ENCODE data around the gene SERPINF2.

SERPINF2 gene

GRCh38 chr17:1735418-1735817 is 7.3 kb upstream of the SERPINF2 start:
- TF ChIP-seq, protein P1, sequence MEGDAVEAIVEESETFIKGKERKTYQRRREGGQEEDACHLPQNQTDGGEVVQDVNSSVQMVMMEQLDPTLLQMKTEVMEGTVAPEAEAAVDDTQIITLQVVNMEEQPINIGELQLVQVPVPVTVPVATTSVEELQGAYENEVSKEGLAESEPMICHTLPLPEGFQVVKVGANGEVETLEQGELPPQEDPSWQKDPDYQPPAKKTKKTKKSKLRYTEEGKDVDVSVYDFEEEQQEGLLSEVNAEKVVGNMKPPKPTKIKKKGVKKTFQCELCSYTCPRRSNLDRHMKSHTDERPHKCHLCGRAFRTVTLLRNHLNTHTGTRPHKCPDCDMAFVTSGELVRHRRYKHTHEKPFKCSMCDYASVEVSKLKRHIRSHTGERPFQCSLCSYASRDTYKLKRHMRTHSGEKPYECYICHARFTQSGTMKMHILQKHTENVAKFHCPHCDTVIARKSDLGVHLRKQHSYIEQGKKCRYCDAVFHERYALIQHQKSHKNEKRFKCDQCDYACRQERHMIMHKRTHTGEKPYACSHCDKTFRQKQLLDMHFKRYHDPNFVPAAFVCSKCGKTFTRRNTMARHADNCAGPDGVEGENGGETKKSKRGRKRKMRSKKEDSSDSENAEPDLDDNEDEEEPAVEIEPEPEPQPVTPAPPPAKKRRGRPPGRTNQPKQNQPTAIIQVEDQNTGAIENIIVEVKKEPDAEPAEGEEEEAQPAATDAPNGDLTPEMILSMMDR (IDR thresholded peaks at IDR 0.05), result no peak

DNA sequence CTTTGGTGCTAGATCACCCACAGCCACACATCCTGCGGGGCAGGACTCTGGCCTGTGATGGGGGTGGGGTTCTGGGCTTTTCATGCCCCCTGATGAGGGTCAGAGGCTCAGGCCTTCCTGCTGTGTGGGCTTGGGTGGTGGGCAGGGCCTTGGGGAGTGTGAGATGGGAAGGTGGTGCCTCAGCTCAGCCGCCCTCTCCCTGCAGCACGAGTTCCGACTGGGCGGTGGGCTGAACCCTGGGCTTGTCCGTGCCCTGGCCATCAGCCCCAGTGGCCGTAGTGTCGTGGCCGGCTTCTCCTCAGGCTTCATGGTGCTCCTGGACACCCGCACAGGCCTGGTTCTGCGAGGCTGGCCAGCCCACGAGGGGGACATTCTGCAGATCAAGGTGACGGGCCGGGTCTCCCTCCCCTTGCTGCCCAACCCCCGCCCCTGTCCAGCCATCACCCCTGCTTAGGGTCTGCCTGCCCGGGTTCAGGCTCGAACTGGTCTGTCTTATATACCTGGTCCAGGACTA is 6.8 kb upstream of the SERPINF2 start:
- TF ChIP-seq, protein P1 (IDR thresholded peaks at IDR 0.05), result no peak

- TF ChIP-seq, protein P1 (IDR thresholded peaks at IDR 0.05), result no peak
Measured at GRCh38 chr17:1736348-1737281, 6.1 kb upstream of the SERPINF2 start.

- TF ChIP-seq, protein P1 (IDR thresholded peaks at IDR 0.05), result no peak
Measured at GRCh38 chr17:1737531-1738291, 5.0 kb upstream of the SERPINF2 start.

GRCh38 chr17:1743088-1743439 is 393 bp downstream of the SERPINF2 start:
- TF ChIP-seq, protein P1 (IDR thresholded peaks at IDR 0.05), result no peak

GRCh38 chr17:1744551-1745512 is 2.2 kb downstream of the SERPINF2 start:
- TF ChIP-seq, protein P1 (IDR thresholded peaks at IDR 0.05), result no peak
